NCI-H82 treated with DMSO at 0.1 percent for 48 hours (cell line): Measurements from ENCODE around the gene GPC6.
"Not testable (repeated sequence)": the region's sequence is repeated elsewhere in the genome, so short reads cannot be mapped to it uniquely, and the experiment has no call there.

Experiments used
- DNase-seq: peaks from one replicate; lab custom pipeline; 2025; ENCODE audit not compliant: unreplicated experiment; lab: John Stamatoyannopoulos, UW

Gene GPC6

GRCh38 chr13:94182185-94182761, 955.7 kb downstream of the GPC6 start:
- DNase-seq = no peak

GRCh38 chr13:94186470-94186869, 959.9 kb downstream of the GPC6 start:
- DNase-seq = no peak

DNA sequence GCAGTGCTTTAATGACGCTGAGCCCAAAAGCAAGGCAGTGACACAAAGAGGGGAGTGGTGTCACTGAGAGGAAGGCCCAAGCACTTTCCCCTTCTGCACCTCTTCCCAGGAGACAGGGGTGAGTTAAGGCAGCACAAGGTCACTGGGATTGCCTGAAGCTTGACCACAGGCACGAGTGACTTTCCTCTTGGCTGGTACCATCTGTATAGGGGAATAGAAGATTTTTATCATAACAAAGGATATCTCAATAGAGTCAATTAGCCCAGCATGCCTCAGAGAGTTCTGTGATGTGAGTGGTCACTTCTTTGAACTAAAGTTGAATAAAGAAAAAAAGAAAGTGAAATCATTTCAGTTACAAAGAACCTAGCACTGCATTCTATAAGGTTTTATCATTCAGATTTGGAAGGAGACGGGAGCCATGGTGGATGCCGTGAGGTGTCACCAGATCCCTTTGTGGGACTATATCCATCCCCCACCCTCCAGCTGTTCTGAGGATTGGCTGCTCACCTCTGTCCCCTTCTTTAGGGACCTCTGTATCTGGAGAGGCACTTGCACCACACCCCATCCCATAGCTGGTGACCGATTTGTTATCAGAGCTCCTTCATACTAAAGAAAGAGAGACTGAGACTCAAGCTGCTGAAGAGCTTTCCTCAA, 961.7 kb downstream of the GPC6 start:
- DNase-seq = no peak

- peak; percentile 55 for DNase-seq
These were observed 965.9 kb downstream of the GPC6 start for GRCh38 chr13:94192431-94192975.

- DNase-seq = no peak
These were observed 969.1 kb downstream of the GPC6 start for GRCh38 chr13:94195715-94196114.

- no peak for DNase-seq
These were observed 969.8 kb downstream of the GPC6 start for GRCh38 chr13:94196413-94196812.

GRCh38 chr13:94198681-94199080, 972.1 kb downstream of the GPC6 start:
- no peak for DNase-seq

- no peak for DNase-seq
These were observed 972.5 kb downstream of the GPC6 start for GRCh38 chr13:94199135-94199534.

GRCh38 chr13:94201022-94201421, 974.4 kb downstream of the GPC6 start:
- DNase-seq = no peak

DNA sequence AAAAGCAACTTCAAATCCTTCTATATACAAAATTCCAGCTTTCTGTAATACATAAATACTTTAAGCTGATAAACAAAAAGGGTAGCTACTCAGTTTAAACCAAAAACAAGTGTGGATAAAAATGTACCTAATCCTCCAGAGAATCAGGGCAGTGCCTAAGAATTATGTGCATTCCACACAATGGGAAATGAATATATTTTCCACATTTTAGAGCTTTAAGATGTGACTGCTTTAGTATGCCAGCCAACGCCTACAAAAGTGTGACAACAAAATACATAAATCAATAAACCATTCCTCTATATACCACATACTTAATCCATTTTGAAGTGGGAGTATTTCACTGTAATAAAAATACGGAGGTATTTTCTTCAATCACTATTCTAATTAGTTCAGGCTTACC, 977.6 kb downstream of the GPC6 start:
- DNase-seq = no peak

GRCh38 chr13:94204946-94205345, 978.3 kb downstream of the GPC6 start:
- no peak for DNase-seq

DNA sequence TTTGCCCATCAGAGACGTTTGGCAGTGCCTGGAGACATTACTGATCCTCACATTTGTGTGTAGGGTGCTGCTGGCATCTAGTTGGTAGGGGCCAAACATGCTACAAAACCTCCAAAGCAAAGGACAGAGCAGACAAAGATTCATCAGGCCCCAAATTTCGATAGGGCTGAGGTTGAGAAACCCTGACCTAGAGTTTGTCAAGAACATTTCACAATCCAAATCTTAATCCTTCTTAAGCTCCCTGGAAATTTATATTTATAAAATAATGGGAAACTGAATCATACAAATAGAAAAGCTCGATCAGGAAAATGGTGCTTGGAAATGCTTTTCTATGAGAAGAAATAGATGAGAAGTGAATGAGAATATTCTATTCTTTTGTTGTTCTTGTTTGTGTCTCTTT, 979.3 kb downstream of the GPC6 start:
- DNase-seq = no peak

- DNase-seq = no peak
These were observed 982.5 kb downstream of the GPC6 start for GRCh38 chr13:94209117-94209516.

DNA sequence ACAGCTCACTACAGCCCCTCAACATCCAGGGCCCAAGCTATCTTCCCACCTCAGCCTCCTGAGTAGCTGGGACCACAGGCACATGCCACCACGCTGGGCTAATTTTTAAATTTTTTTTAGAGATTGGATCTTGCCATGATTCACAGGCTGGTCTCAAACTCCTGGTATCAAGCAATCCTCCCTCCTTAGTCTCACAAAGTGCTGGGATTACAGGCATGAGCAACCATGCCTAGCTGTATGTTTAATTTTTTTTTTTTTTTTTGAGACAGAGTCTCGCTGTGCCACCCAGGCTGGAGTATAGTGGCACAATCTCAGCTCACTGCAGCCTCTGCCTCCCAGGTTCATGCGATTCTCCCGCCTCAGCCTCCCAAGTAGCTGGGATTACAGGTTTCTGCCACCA, 983.3 kb downstream of the GPC6 start:
- DNase-seq = not testable (repeated sequence)

- no peak for DNase-seq
These were observed 984.2 kb downstream of the GPC6 start for GRCh38 chr13:94210816-94211215.

- DNase-seq = no peak
These were observed 985.6 kb downstream of the GPC6 start for GRCh38 chr13:94212196-94212595.

DNA sequence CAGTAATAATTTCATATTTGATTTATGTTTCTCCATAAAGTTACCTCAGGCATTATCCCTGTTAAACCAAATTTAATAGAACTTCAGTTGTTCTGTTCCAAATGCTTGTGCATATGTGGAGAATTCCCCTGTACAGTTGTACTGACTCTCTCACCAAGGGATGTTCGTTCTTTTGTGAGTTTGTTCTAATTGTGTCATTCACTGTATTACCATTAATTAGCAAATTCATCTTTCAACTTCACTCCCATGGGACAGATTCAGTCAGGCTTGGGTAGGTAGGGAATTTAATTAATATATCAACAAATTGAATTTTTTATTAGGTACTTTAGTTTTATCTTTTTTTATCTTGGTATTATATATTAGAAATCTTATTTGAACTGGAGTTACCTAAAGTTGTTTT, 987.5 kb downstream of the GPC6 start:
- no peak for DNase-seq

- DNase-seq = no peak
These were observed 988.4 kb downstream of the GPC6 start for GRCh38 chr13:94214975-94215374.

DNA sequence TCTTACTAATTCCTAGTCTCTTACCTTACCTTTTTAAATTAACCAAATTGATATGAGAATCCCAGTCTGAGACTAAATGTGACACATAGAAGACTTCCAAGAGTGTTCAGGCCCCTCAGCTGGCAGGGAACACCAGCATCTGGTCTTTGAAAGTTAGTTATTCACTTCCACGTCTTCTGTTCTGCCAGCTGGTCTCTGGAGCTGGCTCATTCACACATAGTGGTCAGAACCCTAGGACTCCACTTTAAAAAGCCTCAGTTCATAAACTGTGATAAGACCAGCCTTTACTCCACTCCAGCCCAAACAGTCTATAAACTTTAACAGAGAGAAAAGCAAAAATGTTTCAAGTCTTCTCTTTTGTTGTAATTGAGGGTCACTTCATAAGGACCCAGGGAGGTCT, 989.9 kb downstream of the GPC6 start:
- no peak for DNase-seq

DNA sequence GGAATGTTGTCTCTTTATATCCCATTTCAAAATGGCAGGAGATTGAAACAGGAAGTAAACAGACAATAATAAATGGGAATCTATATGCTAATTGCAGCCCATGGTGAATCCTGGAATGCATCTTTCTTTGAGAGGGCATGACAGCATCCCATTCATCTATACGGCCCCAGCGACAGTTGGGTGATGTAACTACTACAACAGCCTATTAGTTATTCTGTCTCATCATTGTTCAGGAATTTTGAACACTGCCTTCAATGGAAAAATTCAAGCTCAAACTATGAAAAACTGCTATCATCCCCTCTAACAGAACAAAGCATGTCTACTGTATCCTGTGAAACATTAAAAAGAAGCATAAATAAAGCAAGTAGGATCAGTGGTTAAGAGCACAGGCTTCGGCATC, 990.8 kb downstream of the GPC6 start:
- no peak for DNase-seq

- DNase-seq = no peak
These were observed 991.9 kb downstream of the GPC6 start for GRCh38 chr13:94218537-94218936.

DNA sequence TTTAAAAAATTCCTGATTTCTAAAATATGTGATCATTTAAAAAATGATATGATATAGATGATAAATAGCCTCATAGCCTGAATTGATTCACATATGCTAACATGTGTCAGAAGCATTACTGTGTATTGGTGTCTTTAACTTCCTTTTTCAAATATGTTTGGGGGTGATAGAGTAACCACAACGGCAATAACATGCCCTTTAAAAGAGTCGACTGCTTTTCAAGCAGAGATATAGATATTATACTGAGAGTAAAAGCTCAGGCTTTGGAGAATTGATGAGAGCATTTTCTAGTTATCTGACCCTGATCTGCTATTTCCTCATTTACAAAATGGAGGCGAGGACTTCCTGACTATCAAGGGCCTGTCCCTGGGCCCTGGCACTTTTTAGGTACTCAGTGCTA, 992.3 kb downstream of the GPC6 start:
- no peak for DNase-seq

DNA sequence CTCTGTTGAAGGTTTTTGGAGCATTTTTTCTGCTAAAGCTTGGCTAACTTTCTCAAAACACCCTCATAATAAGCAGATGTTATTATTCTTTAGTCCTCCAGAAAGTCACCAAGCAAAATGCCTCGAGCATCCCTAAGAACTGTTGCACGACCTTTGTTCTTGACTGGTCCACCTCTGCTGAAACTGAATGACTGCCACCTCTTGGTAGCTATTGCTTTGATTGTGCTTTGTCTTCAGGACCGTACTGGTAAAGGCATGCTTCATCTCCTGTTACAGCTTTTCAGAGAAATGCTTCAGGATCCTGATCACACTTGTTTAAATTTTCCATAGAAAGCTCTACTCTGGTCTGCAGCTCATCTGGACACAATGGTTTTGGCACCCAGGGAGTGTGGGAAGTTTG, 998.1 kb downstream of the GPC6 start:
- DNase-seq = no peak
